ENCODE data around the gene NCAPG2.
A peak's percentile ranks its signal among the peaks of the same experiment; 100 is the strongest.

The NCAPG2 gene, protein sequence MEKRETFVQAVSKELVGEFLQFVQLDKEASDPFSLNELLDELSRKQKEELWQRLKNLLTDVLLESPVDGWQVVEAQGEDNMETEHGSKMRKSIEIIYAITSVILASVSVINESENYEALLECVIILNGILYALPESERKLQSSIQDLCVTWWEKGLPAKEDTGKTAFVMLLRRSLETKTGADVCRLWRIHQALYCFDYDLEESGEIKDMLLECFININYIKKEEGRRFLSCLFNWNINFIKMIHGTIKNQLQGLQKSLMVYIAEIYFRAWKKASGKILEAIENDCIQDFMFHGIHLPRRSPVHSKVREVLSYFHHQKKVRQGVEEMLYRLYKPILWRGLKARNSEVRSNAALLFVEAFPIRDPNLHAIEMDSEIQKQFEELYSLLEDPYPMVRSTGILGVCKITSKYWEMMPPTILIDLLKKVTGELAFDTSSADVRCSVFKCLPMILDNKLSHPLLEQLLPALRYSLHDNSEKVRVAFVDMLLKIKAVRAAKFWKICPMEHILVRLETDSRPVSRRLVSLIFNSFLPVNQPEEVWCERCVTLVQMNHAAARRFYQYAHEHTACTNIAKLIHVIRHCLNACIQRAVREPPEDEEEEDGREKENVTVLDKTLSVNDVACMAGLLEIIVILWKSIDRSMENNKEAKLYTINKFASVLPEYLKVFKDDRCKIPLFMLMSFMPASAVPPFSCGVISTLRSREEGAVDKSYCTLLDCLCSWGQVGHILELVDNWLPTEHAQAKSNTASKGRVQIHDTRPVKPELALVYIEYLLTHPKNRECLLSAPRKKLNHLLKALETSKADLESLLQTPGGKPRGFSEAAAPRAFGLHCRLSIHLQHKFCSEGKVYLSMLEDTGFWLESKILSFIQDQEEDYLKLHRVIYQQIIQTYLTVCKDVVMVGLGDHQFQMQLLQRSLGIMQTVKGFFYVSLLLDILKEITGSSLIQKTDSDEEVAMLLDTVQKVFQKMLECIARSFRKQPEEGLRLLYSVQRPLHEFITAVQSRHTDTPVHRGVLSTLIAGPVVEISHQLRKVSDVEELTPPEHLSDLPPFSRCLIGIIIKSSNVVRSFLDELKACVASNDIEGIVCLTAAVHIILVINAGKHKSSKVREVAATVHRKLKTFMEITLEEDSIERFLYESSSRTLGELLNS

DNA sequence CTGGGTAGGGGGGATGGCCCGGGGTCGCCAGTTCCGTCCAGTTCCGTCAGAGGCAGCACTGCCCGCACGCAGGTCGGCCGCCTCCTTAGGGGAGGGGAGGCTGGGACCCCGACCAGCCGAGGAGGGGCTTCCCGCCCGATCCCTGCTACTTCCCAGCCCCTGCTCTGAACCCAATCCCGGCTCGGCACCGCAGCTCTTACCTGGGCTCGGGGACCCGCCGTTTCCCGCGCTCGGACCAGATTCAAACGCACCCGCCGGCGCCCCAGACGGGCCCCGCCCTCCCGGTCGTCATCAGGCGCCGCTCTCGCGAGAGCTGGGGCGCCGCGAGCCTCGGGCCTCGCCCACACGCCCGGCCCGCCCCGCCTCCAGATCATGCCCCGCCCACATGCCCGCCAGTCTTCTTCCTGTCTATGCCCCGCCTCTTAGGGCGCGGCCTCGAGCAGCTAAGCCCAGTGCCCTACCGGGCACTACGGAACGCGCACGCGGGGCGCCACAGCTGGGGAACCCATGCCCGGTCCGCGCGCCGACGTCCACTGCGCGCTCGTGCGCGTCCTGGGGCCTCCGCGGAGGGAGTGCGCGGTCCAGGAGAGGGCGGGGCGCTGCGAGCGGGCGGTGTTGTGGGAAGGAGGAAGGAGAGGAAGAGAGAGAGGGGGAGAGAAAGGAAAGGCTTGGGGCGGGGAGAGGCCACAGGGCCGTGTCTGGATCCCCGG, at the start of gene NCAPG2:
Gene NCAPG2 (minus strand): TSS at position 281 of the 710 bp plus-strand sequence. CDS start 2,905 bp downstream, outside the sequence.
- DNase-seq: peak; percentile 94 to 97

DNA sequence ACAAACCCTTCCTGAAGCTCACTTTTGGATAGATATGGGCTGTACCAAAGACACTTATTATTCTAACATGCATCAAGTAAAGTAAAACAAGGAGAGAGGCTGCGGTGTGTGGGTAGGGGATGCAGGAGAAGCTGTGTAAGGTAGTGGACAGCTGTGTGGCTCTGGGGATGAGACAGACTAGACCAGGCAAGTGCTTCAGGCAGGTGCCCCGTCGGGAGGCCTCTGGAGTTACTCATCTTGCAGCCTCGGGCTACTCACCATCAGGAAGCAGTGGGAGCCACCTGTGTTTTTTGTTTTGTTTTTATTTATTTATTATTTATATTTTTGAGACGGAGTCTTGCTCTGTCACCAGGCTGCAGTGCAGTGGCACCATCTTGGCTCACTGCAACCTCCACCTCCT, 49.3 kb upstream of the NCAPG2 start:
- no peak for DNase-seq

DNA sequence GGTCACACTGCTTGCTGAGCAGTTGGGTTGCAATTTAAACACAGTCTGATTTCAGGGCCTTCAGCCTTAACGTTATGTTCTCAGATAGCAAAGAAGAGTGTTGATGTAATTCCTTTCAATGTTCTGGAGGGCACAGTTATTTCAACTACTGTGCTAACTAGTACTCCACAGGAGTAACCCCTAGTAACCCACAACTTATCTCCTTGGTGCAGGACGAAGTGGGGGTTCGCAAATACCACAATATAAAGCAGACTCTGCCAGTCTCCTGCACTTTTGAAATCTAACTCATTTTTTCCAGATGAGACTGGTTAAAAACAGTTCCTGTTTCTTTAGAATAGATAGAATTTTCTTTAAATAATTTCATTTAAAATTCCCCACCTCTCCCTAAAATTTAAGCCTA, 47.1 kb upstream of the NCAPG2 start:
- DNase-seq: no peak

DNA sequence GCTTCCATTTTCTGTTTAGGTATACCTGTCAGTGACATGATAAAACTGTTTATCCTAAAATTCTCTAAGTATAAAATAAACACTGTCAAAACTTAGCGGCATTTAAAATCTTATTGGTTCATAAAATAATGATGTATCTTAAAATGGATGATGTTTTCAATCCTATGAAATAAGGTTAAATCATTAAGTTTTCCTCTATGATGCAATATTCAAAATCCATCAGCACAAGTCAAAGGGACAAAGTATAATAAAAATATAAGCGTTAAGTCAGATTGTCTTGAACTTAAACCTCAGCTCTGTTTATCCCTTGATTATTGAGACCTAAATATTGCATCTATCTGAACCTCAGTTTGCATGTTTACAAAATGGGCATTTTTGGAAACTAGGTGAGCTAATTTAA, 46.6 kb upstream of the NCAPG2 start:
- DNase-seq: no peak

DNA sequence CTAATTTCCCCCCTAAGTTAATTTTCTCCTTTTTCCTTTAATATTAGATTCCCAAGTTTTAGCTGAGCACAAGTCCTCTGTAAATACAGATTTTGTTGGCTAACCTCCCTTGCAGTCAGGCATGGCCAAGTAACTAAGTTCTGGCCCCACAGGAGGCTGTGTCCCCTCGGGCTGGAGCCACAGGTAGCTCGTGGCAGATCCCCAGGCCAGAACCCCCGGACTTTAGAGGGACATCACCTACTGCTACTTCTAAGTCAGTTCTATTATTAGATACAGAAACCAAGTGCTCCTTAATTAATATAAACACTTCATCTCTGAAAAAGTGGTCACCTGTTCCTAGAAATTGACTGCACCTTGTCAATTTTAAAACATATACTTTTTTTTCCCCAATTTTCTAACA, 46.1 kb upstream of the NCAPG2 start:
- DNase-seq: no peak

DNA sequence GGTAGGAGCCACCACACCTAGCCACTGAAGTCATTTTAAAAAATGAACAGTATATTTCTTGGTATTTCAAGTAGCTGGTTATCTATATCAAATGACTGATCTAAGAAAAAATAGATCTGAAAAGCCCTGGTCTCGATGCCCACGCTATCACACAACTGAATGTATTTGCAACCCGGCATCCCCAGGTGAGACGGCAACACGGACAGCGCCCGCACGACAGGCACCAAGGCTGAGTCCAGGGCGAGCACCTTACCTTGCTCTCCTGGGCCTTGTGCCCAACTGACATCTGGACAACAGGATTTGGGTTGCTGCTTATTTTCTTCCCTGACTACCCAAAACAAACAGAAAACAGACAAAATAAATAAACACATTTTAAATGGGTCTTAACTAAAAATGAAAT, 44.8 kb upstream of the NCAPG2 start:
- no peak for DNase-seq

DNA sequence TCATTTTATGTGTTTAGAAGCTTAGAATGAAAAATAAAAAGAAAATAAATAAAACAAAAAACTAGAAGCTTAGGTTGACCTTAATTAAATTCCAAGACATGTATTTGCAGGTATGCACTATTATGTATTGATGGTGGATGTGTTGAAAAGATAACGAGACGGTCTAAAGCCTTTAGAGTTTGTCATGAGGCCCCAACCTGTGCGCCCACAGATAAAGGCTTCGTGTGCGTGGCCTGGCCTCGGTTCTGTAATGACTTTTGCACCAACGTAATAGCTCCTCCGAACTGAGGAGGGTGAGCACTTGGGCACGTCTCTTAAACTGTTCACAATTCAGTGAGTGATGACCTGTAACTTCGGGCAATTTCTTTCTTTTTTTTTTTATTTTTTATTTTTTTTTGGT, 43.7 kb upstream of the NCAPG2 start:
- DNase-seq: no peak

DNA sequence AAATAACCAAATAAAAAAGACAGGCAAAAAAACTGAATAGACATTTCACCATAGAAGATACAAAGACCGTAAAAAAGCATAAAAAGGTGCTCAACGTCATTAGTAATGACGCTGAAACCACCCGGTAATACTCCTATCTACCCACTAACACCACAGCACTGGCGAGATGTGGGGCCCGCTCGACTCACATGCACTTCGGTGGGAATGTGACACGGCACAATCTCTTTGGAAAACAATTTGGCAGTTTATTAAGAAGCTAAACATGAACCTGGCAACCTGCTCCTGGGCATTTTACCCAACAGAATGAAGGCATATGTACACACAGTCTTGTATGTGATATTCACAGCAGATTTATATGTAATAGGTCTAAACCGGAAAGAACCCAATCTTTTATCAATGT, 42.8 kb upstream of the NCAPG2 start:
- DNase-seq: no peak

DNA sequence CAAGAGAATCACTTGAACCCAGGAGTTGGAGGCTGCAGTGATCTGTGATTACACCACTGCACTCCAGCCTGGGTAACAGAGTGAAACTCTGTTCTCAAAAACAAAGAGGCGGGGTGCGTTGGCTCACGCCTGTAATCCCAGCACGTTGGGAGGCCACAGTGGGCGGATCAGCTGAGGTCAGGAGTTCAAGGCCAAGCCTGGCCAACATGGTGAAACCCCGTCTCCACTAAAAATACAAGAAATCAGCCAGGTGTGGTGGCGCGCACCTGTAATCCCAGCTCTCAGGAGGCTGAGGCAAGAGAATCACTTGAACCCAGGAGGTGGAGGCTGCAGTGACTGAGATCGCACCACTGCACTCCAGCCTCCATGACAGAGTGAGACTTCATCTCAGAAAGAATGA, 42.4 kb upstream of the NCAPG2 start:
- DNase-seq: no peak

DNA sequence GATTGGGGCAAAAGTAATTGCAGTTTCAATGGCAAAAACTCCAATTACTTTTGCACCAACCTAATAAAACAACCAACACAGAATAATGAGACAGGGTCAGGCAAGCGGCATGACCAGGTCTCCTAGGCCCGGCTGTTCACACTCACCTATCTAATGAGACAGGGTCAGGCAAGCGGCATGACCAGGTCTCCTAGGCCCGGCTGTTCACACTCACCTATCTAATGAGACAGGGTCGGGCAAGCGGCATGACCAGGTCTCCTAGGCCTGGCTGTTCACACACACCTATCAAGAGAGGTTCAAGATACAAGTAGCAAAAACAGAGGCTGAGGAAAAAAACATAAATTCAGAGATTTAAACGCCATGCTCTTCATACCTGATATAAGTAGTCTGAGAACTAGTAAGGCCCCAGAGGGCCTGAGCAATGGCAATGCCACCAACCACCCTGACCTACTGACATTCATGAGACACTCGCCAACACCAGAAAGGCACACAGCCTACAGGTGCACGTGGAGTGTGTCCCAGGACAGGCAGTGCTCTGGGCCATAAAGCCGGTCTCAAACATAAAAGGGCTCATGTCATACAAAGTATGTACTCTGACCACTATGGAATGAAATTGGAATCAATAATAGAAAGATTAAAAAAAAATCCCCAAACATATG, 40.6 kb upstream of the NCAPG2 start:
- DNase-seq: no peak

DNA sequence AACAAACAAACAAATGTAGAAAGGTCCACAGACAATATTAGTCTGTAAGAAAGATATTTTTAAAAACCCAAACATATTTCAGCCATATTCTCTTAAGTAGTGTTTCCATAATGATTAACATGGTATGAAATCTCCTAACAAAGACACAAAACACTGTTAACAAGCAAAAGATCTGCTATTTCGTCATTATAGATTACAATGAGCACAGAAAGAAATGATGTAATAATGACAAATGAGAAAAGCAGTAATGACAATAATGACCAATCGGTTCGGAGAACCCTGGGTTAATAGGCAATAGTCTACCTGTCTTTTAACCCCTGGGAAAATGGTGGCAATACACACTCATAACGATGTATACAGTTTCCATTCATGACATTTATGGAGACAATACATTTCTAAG, 39.5 kb upstream of the NCAPG2 start:
- DNase-seq: no peak

DNA sequence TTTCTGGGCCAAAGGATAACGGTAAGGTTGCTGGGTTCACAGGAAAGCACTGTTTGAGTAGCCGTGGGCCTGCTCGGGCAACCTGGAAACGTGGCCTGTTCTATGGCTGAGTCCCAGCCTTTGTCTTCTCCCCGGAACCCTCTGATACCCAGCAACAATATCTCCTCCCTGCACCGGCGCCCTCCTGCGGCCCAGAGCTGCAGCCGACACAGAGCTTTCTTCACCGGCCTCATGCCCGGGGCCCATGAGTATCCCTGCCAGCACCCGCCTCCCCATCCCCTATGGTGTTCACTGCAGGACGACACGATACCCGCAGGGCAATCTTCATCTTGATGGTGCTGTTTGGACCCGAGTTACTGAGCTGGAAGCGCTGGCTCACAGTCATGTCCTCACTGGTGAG, 38.6 kb upstream of the NCAPG2 start:
- DNase-seq: no peak

DNA sequence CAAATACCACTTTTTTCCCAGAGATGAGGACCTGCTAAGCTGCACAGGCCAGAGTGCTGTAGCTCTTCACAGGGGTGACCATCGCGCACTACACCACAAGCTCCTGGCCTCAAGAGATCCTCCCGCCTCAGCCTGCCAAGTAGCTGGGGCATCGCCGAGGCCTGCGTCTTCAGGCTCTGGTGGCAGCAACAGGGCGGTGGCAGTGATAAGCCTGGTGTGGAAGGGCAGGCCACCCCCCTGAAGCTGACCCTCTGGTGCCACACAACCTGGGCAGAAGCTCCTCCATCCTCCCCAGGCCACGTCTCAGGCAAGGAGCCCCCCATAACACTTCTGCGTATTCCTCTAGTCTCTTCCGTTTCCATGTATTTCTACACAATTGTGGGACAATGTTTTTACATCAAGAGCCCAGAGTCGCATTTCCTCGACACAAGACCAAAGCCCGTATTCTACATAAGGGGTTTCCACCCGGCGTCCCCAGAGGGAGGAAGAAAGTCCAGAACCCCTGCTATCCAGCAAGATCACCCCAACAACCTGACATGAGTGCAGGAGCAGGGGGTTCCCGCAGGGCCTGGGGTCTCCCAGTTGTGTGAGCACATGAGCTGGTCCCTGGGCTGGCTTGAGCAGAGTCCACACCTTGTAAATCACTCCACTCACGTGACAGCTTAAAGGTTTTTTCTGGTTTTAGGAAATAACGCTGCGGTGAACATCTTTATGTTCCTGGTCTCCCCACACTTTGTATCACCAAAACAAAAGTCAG, 37.6 kb upstream of the NCAPG2 start:
- no peak for DNase-seq

DNA sequence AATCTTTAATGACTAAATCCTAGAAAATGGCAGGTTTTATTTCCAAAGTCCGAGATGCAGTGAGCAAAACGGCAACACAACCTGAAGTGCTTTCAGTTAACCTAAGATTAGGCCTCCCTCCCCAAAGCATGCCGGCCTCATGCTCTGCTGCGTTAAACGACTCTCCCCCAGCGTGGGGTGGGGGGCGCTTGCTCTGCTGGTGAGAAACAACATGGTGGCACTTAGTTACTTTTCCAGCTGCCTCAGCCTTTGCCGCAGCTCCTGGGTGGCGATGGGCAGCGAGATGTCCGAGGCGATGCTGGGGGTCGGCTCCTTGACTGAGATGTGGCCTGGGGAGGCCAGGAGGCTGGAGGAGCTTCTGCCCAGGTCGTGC, 36.7 kb upstream of the NCAPG2 start:
- DNase-seq: no peak

DNA sequence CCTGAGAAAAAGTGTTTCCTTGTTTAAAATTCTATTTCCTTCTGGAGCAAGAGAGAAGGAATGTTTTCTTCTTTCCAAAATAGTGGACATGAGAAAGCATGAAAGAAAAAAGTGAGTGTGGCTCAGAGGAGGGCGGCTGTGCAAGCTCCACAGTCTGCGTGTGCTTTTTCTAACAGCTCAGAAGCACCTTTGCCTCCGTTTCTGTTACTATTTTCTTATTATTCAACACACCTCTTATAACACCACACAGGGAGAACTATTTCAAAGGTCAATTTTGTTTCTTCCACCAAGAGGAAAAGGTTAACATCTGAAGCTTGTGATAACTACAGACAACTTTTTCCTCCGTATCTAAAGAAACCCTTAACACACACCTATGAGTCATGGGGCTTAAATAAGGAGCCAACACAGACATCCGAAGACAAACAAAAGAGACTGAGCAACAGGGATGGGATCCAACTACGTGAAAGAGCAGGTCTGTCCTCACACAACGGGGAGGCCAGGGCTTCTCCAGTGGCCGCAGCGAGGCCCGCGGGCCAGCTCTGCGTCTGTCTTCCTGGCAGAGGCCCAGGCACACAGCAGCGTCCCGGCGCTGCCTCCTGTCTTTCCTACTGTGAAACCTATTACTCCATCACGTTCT, 36.2 kb upstream of the NCAPG2 start:
- DNase-seq: no peak

DNA sequence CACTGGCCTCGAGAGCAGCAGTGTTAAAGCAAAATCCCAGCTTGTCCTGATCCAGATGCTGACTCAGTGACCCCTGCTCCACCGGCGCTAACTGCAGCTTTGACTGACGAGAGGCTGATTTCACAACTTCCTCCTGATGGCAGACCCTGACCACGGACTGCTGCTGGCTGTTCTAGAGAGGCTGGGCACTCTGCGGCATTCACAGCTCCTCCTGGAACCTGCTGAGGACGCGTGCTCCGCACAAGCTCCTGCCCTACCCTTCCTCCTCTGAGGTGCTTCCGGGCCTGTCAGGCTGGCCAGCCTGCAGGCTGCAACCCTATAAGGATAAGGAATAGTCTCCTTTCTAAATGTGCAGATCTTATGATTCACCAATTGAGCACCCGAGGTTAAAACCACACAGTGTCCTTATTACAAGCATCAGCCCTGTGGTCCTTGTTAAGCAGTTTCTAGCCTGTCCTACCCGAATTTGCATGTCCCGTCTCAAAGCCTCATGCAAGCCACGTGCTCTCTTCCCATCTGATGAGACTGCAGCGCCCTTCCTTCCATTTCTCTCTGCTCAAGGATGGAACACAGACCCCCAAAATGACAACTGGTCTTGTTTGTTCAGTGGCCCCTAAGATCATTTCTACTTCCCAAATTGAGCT, 35.5 kb upstream of the NCAPG2 start:
- DNase-seq: no peak

DNA sequence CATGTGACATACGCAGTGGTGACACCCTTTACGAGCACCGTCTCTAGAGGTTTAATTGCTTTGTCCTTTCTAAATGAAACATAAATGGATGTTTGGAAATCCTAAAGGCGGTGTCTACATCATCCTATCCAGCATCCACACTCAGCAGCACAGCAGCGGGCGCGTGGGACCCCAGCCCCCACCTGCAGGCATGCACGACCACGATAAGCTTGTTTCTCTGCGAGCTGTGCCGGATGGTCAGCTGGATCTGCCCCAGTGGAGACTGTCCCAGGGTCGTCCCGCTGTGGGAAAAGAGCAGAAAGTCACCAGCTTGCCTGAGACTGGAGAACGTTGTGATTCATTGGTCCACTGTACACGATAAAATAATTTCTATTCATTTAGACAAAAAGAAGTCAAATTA, 34.2 kb upstream of the NCAPG2 start:
- no peak for DNase-seq

DNA sequence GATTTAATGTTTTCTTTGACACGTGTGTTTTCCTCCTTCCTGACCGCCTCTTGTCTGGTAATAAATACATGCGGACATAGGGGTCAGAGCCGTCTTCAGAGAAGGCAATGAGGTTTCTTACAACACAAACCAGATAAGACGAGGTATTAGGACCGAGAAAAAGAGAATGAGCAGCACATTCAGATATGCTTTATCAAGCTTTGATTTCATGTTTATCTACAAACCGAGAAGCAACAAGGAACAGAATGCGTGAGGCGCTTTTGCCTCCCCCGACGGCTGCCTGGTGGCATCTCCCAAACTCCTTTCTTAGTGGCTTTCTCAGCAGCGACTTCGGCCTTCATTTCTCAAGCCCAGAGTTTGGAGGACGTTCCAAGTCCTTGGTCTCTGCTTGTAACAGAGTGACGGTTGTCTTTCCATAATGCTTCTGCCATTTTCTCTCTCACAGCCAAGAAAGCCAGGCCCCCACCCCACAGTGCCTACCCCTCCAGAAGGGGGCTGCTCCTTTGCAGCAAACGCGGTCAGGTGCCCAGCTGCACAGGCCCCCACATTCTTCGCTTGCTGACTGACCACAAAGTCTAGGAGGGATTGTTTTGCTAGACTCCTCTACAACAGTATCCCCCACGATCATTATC, 32.6 kb upstream of the NCAPG2 start:
- DNase-seq: no peak

DNA sequence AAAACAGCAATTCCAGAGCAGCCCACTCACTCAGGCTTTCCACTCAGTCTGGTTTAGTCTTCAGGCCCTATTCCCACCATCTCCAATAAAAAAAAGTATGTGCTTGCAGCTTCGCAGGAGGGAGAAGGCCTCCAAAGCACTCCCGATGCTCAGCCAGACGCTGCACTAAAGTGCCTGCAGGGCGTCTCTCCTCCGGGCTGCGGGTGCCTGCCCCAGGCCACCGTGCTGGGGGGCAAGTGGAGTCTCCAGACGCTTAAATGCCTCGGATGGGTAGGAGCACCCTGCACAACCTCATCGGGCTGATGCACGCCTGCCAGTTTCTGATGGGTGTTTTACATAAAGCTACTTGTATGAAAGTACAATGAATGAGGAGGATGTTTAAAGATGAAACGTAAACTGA, 31.3 kb upstream of the NCAPG2 start:
- DNase-seq: no peak

DNA sequence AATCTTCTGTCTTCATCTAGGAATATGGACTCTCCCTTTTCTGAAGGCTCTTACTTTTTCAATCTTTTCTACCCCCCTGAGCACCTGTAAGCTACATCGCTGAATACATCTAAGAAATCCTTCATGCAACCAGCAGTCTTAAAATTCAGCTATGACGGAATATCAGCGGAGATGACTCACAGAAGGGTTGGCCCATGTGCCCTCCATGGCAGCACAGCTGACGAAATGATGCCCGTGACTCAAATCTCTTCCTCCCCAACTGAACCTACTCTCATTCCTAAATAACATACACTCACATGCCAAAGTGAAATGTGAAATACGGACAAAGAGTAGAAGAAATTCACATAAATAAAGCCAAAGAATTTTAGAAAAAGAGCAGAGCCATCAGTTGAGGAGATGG, 30.3 kb upstream of the NCAPG2 start:
- no peak for DNase-seq

All from NCI-H524 (cell line).